KOPT-K1 (cell line): ENCODE measurements around the gene PRSS22.

ENCODE experiments used
- H3K27ac ChIP-seq: fragments of 200-600 bp; sonication (generic); 2 replicates; pipeline ENCODE4 v1.5.1; 2016; ENCODE audit warnings: antibody characterized with exemption, mild to moderate bottlenecking, low read depth, low read length; ENCODE audit not compliant: poor library complexity, severe bottlenecking
- H3K36me3 ChIP-seq: fragments of 200-600 bp; sonication (generic); 2 replicates; pipeline ENCODE4 v1.5.1; 2017; ENCODE audit warnings: antibody characterized with exemption, mild to moderate bottlenecking, low read length, moderate library complexity; ENCODE audit not compliant: insufficient read depth
- H3K9me3 ChIP-seq: fragments of 200-600 bp; sonication (generic); 2 replicates; pipeline ENCODE4 v1.5.1; 2017; ENCODE audit warnings: antibody characterized with exemption, low read length, mild to moderate bottlenecking; ENCODE audit not compliant: insufficient read depth, poor library complexity, severe bottlenecking

PRSS22 gene

GRCh38 chr16:2865651-2866050 is 7.7 kb upstream of the PRSS22 start:
- Histone ChIP-seq H3K36me3 (no peaks in the 10 kb centered on the region), H3K27ac (no peak overlapping the region), H3K9me3 (peaks cover 8% of the 10 kb centered on the region)

- Histone ChIP-seq H3K27ac (no peak overlapping the region), H3K9me3 (peaks cover 11% of the 10 kb centered on the region), H3K36me3 (no peaks in the 10 kb centered on the region)
Observed at GRCh38 chr16:2860826-2861567, 3.0 kb upstream of the PRSS22 start.

GRCh38 chr16:2859686-2860265 is 1.8 kb upstream of the PRSS22 start:
- Histone ChIP-seq H3K36me3 (no peaks in the 10 kb centered on the region), H3K9me3 (peaks cover 12% of the 10 kb centered on the region), H3K27ac (no peak overlapping the region)

GRCh38 chr16:2858245-2859025 is 465 bp upstream of the PRSS22 start:
- Histone ChIP-seq H3K9me3 (peaks cover 21% of the 10 kb centered on the region), H3K27ac (no peak overlapping the region)

GRCh38 chr16:2856686-2857450 is 1.1 kb downstream of the PRSS22 start:
- H3K9me3 ChIP-seq = peaks cover 21% of the 10 kb centered on the region
- no peak overlapping the region for H3K27ac ChIP-seq
- no peaks in the 10 kb centered on the region for H3K36me3 ChIP-seq

More at GRCh38 chr16:2858245-2859025, 465 bp upstream of the PRSS22 start:
- no peaks in the 10 kb centered on the region for H3K36me3 ChIP-seq

GRCh38 chr16:2856061-2856670 is 1.8 kb downstream of the PRSS22 start:
- no peak overlapping the region for H3K27ac ChIP-seq
- H3K9me3 ChIP-seq = peaks cover 18% of the 10 kb centered on the region
- no peaks in the 10 kb centered on the region for H3K36me3 ChIP-seq

- H3K27ac ChIP-seq = no peak overlapping the region
- H3K9me3 ChIP-seq = peaks cover 12% of the 10 kb centered on the region
- no peaks in the 10 kb centered on the region for H3K36me3 ChIP-seq
Observed at GRCh38 chr16:2855536-2855935, 2.4 kb downstream of the PRSS22 start.

GRCh38 chr16:2854700-2855309 is 3.2 kb downstream of the PRSS22 start:
- Histone ChIP-seq H3K36me3 (no peaks in the 10 kb centered on the region), H3K27ac (no peak overlapping the region), H3K9me3 (peaks cover 10% of the 10 kb centered on the region)

- H3K27ac ChIP-seq = no peak overlapping the region
- H3K9me3 ChIP-seq = peaks cover 10% of the 10 kb centered on the region
- no peaks in the 10 kb centered on the region for H3K36me3 ChIP-seq
Observed at GRCh38 chr16:2853531-2854073, 4.4 kb downstream of the PRSS22 start.

- H3K9me3 ChIP-seq = peaks cover 10% of the 10 kb centered on the region
- H3K36me3 ChIP-seq = no peaks in the 10 kb centered on the region
- no peak overlapping the region for H3K27ac ChIP-seq
Observed at GRCh38 chr16:2852731-2853507, 5.1 kb downstream of the PRSS22 start.

GRCh38 chr16:2852003-2852730 is 5.8 kb downstream of the PRSS22 start:
- no peak overlapping the region for H3K27ac ChIP-seq
- H3K36me3 ChIP-seq = no peaks in the 10 kb centered on the region
- peaks cover 10% of the 10 kb centered on the region for H3K9me3 ChIP-seq

- no peaks in the 10 kb centered on the region for H3K36me3 ChIP-seq
- no peak overlapping the region for H3K27ac ChIP-seq
- peaks cover 3% of the 10 kb centered on the region for H3K9me3 ChIP-seq
Observed at GRCh38 chr16:2848933-2849725, 8.8 kb downstream of the PRSS22 start.
